Activated CD8-positive, alpha-beta memory T cell treated with anti-CD3 and anti-CD28 coated beads, Interleukin-2, amount 50 U/mL, for 1 hour (primary cell): ENCODE measurements around the gene WDPCP.
A peak's percentile ranks its signal among the peaks of the same experiment; 100 is the strongest.
"Not testable (repeated sequence)": the region's sequence is repeated elsewhere in the genome, so short reads cannot be mapped to it uniquely, and the experiment has no call there.

ENCODE experiments used
- DNase-seq: peaks from one replicate; pipeline ENCODE4 v3.0.0-alpha.2; 2020; ENCODE audit errors: extremely low read depth

The WDPCP gene

GRCh38 chr2:63588385-63589147, at the start of gene WDPCP, which contains the start of gene MDH1:
Gene WDPCP, minus strand, starts transcription at chr2:63588477. Its CDS starts 206 bp downstream, at chr2:63588271.
Gene MDH1, plus strand, starts transcription at chr2:63588963. Its CDS starts 81 bp downstream, at chr2:63589044.
- peak; percentile 89 for DNase-seq

- DNase-seq = no peak
Observed at GRCh38 chr2:63632382-63632781, 44.1 kb upstream of the WDPCP start.

- DNase-seq = no peak
Observed at GRCh38 chr2:63631501-63631900, 43.2 kb upstream of the WDPCP start.

- DNase-seq = no peak
Observed at GRCh38 chr2:63628403-63628942, 40.2 kb upstream of the WDPCP start.

GRCh38 chr2:63627866-63628265, 39.6 kb upstream of the WDPCP start:
- no peak for DNase-seq

- not testable (repeated sequence) for DNase-seq
Observed at GRCh38 chr2:63623763-63624162, 35.5 kb upstream of the WDPCP start.

GRCh38 chr2:63622751-63623150, 34.5 kb upstream of the WDPCP start:
- no peak for DNase-seq

GRCh38 chr2:63619328-63619727, 31.1 kb upstream of the WDPCP start:
- no peak for DNase-seq

- no peak for DNase-seq
Observed at GRCh38 chr2:63617366-63617765, 29.1 kb upstream of the WDPCP start.

- DNase-seq = no peak
Observed at GRCh38 chr2:63614983-63615945, 27.0 kb upstream of the WDPCP start.

GRCh38 chr2:63614448-63614968, 26.2 kb upstream of the WDPCP start:
- no peak for DNase-seq

GRCh38 chr2:63613391-63613901, 25.2 kb upstream of the WDPCP start:
- no peak for DNase-seq

GRCh38 chr2:63610525-63610924, 22.2 kb upstream of the WDPCP start:
- no peak for DNase-seq

- not testable (repeated sequence) for DNase-seq
Observed at GRCh38 chr2:63608865-63609264, 20.6 kb upstream of the WDPCP start.

GRCh38 chr2:63604666-63605065, 16.4 kb upstream of the WDPCP start:
- DNase-seq = no peak

- DNase-seq = no peak
Observed at GRCh38 chr2:63600881-63601460, 12.7 kb upstream of the WDPCP start.

- DNase-seq = no peak
Observed at GRCh38 chr2:63598981-63599380, 10.7 kb upstream of the WDPCP start.

- no peak for DNase-seq
Observed at GRCh38 chr2:63596401-63596883, 8.2 kb upstream of the WDPCP start.

GRCh38 chr2:63594660-63595059, 6.4 kb upstream of the WDPCP start:
- DNase-seq = no peak

- no peak for DNase-seq
Observed at GRCh38 chr2:63591566-63592175, 3.4 kb upstream of the WDPCP start.
